ENCODE results near the gene DPYD.

DNA sequence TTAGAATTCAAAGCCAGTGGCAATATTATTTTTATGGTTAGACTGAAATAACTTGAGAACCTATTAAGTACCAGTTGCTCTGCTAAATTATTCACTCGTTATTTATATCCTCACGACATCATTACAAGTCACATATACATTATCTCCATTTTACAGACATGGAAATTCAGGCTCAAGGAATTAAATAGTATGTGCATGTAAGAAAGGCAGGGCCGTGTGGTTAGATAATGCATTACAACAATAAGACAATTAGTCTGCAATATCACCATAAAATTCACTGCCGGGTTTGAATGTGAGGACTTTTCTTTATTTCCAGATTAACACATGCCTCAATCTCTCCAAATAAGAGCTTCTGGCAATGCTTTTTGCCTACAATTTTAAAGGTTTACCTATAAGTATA is 675.8 kb downstream of the DPYD start:
- TF ChIP-seq, protein P1, sequence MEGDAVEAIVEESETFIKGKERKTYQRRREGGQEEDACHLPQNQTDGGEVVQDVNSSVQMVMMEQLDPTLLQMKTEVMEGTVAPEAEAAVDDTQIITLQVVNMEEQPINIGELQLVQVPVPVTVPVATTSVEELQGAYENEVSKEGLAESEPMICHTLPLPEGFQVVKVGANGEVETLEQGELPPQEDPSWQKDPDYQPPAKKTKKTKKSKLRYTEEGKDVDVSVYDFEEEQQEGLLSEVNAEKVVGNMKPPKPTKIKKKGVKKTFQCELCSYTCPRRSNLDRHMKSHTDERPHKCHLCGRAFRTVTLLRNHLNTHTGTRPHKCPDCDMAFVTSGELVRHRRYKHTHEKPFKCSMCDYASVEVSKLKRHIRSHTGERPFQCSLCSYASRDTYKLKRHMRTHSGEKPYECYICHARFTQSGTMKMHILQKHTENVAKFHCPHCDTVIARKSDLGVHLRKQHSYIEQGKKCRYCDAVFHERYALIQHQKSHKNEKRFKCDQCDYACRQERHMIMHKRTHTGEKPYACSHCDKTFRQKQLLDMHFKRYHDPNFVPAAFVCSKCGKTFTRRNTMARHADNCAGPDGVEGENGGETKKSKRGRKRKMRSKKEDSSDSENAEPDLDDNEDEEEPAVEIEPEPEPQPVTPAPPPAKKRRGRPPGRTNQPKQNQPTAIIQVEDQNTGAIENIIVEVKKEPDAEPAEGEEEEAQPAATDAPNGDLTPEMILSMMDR (IDR thresholded peaks at IDR 0.05; ENCODE audit: low read length) = no peak
- no peak for TF ChIP-seq EZH2 (optimal IDR thresholded peaks at IDR 0.05; ENCODE audit: low read depth, low read length)
